H1 (cell line): Measurements from ENCODE around the gene RPS25. TPM values are rescaled to one million over a fixed set of nuclear protein-coding genes. Genes with fewer than 3 reads are reported as not detected.

Source experiments
- CTCF ChIA-PET: fragments of 300-600 bp; sonication (Branson Sonifier 250); formaldehyde crosslinking; loops from one replicate; lab custom pipeline; 2021; ENCODE audit not compliant: partially characterized antibody; lab: Charles Lee
- POLR2A ChIA-PET: fragments of 300-600 bp; sonication (Branson Sonifier 250); formaldehyde crosslinking; loops from one replicate; lab custom pipeline; 2021; ENCODE audit warnings: inconsistent platforms; ENCODE audit not compliant: partially characterized antibody; lab: Charles Lee
- DNase-seq, 2 experiments: peaks; one replicate each; pipeline versions ENCODE4 v3.0.0 to v3.0.0-alpha.2; 2010 to 2022; ENCODE audit warnings: low spot score in 2 of 2, low read depth in 1 of 2, mixed read lengths in 1 of 2
- FAIRE-seq: peaks from 2 replicates; lab custom pipeline; 2011; peaks lifted over from hg19 to GRCh38; lab: Jason Lieb, UNC
- H2AFZ ChIP-seq: 2 replicates; pipeline ENCODE4 v1.8.1; 2012; ENCODE audit warnings: low read length, inconsistent platforms
- H2AK5ac ChIP-seq: 2 replicates; pipeline ENCODE4 v1.6.1; 2013; ENCODE audit warnings: low read depth, low read length
- H2BK120ac ChIP-seq: replicated peaks from 2 replicates; pipeline ENCODE3; 2013; ENCODE audit warnings: low read depth, low read length, inconsistent platforms
- H2BK12ac ChIP-seq: 2 replicates; pipeline ENCODE4 v1.6.1; 2013; ENCODE audit warnings: low read depth, low read length
- H2BK15ac ChIP-seq: 2 replicates; pipeline ENCODE4 v1.6.1; 2013; ENCODE audit warnings: low read length
- H2BK20ac ChIP-seq: 2 replicates; pipeline ENCODE4 v1.6.1; 2013; ENCODE audit warnings: low read length
- H2BK5ac ChIP-seq: 2 replicates; pipeline ENCODE4 v1.6.1; 2013; ENCODE audit warnings: low read depth, low read length
- H3K14ac ChIP-seq: 2 replicates; pipeline ENCODE4 v1.6.1; 2013; ENCODE audit warnings: inconsistent platforms; ENCODE audit not compliant: insufficient read length
- H3K18ac ChIP-seq: 2 replicates; pipeline ENCODE4 v1.6.1; 2013; ENCODE audit warnings: low read length; ENCODE audit errors: extremely low read depth
- H3K23ac ChIP-seq: 2 replicates; pipeline ENCODE4 v1.6.1; 2013; ENCODE audit warnings: inconsistent platforms; ENCODE audit not compliant: insufficient read length
- H3K23me2 ChIP-seq: 2 replicates; pipeline ENCODE4 v1.6.1; 2013; ENCODE audit warnings: low read depth, low read length
- H3K27ac ChIP-seq: 2 replicates; pipeline ENCODE4 v1.6.1; 2011; ENCODE audit warnings: low read depth, low read length, inconsistent platforms
- H3K27me3 ChIP-seq, 4 experiments: replicated peaks in 1 of 4; 1 replicate in 1 of 4; 2 replicates in 3 of 4; pipeline versions ENCODE4 v1.6.1 to v1.8.1; 2011 to 2013; ENCODE audit warnings: low read length in 3 of 4, mild to moderate bottlenecking in 3 of 4, inconsistent platforms in 2 of 4, mixed read lengths in 2 of 4, moderate library complexity in 1 of 4; ENCODE audit not compliant: control insufficient read depth in 3 of 4, insufficient read depth in 3 of 4; ENCODE audit errors: extremely low read depth in 1 of 4
- H3K36me3 ChIP-seq, 4 experiments: 2 replicates each; pipeline versions ENCODE4 v1.6.1 to v1.8.1; 2011 to 2013; ENCODE audit warnings: mild to moderate bottlenecking in 4 of 4, low read length in 3 of 4, moderate library complexity in 2 of 4, control low read depth in 1 of 4, inconsistent platforms in 1 of 4; ENCODE audit not compliant: insufficient read depth in 4 of 4, control insufficient read depth in 2 of 4
- H3K4ac ChIP-seq: replicated peaks from 2 replicates; pipeline ENCODE3; 2013; ENCODE audit warnings: low read length, low read depth, mixed read lengths, inconsistent platforms; ENCODE audit not compliant: insufficient read length
- H3K4me1 ChIP-seq, 4 experiments: replicated peaks in 1 of 4; 1 replicate in 1 of 4; 2 replicates in 3 of 4; pipeline versions ENCODE4 v1.6.1 to v1.8.1; 2011 to 2013; ENCODE audit warnings: low read length in 3 of 4, inconsistent platforms in 2 of 4, mixed read lengths in 1 of 4; ENCODE audit not compliant: insufficient read depth in 4 of 4, control insufficient read depth in 3 of 4
- H3K4me2 ChIP-seq, 2 experiments: 2 replicates each; pipeline versions ENCODE4 v1.6.1 to v1.8.1; 2011 to 2013; ENCODE audit warnings: low read depth in 2 of 2, low read length in 2 of 2, control low read depth in 1 of 2, inconsistent platforms in 1 of 2, mild to moderate bottlenecking in 1 of 2; ENCODE audit not compliant: insufficient read depth in 1 of 2
- H3K4me3 ChIP-seq, 4 experiments: fragments of 200-600, 300-600 bp in 1 of 4; sonication (generic), shearing (Covaris generic), sonication (Bioruptor Twin) in 1 of 4; 2 replicates each; pipeline versions ENCODE4 v1.5.1 to v1.8.1; 2011 to 2016; ENCODE audit warnings: low read length in 4 of 4, low read depth in 3 of 4, control low read depth in 2 of 4, inconsistent platforms in 2 of 4, mild to moderate bottlenecking in 2 of 4, mixed read lengths in 1 of 4, moderate library complexity in 1 of 4; ENCODE audit not compliant: insufficient read depth in 2 of 4; ENCODE audit errors: extremely low read depth in 1 of 4
- H3K56ac ChIP-seq: replicated peaks from 2 replicates; pipeline ENCODE3; 2013; ENCODE audit warnings: low read depth, mild to moderate bottlenecking, mixed read lengths, low read length, inconsistent platforms; ENCODE audit not compliant: insufficient read length
- H3K79me1 ChIP-seq: 2 replicates; pipeline ENCODE4 v1.6.1; 2013; ENCODE audit warnings: low read depth, low read length, control low read depth
- H3K79me2 ChIP-seq, 2 experiments: 2 replicates each; pipeline versions ENCODE4 v1.6.1 to v1.8.1; 2012 to 2013; ENCODE audit warnings: low read length in 2 of 2, mild to moderate bottlenecking in 2 of 2, inconsistent platforms in 1 of 2; ENCODE audit not compliant: insufficient read depth in 2 of 2, control insufficient read depth in 1 of 2
- H3K9ac ChIP-seq, 4 experiments: replicated peaks in 1 of 4; 1 replicate in 1 of 4; 2 replicates in 3 of 4; pipeline versions ENCODE4 v1.6.1 to v1.8.1; 2011 to 2013; ENCODE audit warnings: low read depth in 3 of 4, low read length in 3 of 4, control low read depth in 2 of 4, mild to moderate bottlenecking in 2 of 4, moderate library complexity in 2 of 4, inconsistent platforms in 1 of 4; ENCODE audit errors: extremely low read depth in 1 of 4
- H3K9me3 ChIP-seq, 2 experiments: 2 replicates each; pipeline versions ENCODE4 v1.6.1 to v1.8.1; 2012 to 2013; ENCODE audit warnings: mild to moderate bottlenecking in 2 of 2, moderate library complexity in 2 of 2, control low read depth in 1 of 2, inconsistent platforms in 1 of 2, low read depth in 1 of 2, low read length in 1 of 2, mixed read lengths in 1 of 2; ENCODE audit not compliant: insufficient read depth in 2 of 2
- H4K20me1 ChIP-seq, 2 experiments: replicated peaks in 1 of 2; 2 replicates each; pipeline versions ENCODE3 to v1.8.1; 2011 to 2013; ENCODE audit warnings: inconsistent platforms in 2 of 2, low read length in 2 of 2, mild to moderate bottlenecking in 1 of 2; ENCODE audit not compliant: insufficient read depth in 2 of 2, control insufficient read depth in 1 of 2
- H4K5ac ChIP-seq: 2 replicates; pipeline ENCODE4 v1.6.1; 2013; ENCODE audit warnings: low read length, low read depth, mixed read lengths, inconsistent platforms; ENCODE audit not compliant: insufficient read length
- H4K8ac ChIP-seq: 2 replicates; pipeline ENCODE4 v1.8.0; 2013; ENCODE audit warnings: mild to moderate bottlenecking, moderate library complexity, low read length, inconsistent platforms; ENCODE audit not compliant: insufficient read depth; ENCODE audit errors: extremely low read depth
- H4K91ac ChIP-seq: replicated peaks from 2 replicates; pipeline ENCODE3; 2013; ENCODE audit warnings: low read length, mixed read lengths, inconsistent platforms; ENCODE audit not compliant: insufficient read length
- ATF3 ChIP-seq: IDR thresholded peaks from 2 replicates; pipeline ENCODE4 v1.6.1; 2011; ENCODE audit warnings: low read depth, mild to moderate bottlenecking, low read length; ENCODE audit not compliant: insufficient read depth
- CHD2 ChIP-seq: IDR thresholded peaks from 2 replicates; pipeline ENCODE4 v1.6.1; 2012; ENCODE audit warnings: low read length, improper control_type of control experiment
- CREB1 ChIP-seq: IDR thresholded peaks from 2 replicates; pipeline ENCODE4 v1.6.1; 2012; ENCODE audit warnings: inconsistent platforms
- FOSL1 ChIP-seq: IDR thresholded peaks from 2 replicates; pipeline ENCODE4 v1.6.1; 2011; ENCODE audit warnings: mild to moderate bottlenecking, low read depth, low read length, moderate library complexity; ENCODE audit not compliant: insufficient read depth
- NRF1 ChIP-seq: IDR thresholded peaks from 2 replicates; pipeline ENCODE4 v1.6.1; 2011; ENCODE audit warnings: mild to moderate bottlenecking, low read depth, low read length, improper control_type of control experiment
- RXRA ChIP-seq: IDR thresholded peaks from 2 replicates; pipeline ENCODE4 v1.6.1; 2011; ENCODE audit warnings: low read depth, mild to moderate bottlenecking, low read length, moderate library complexity; ENCODE audit not compliant: insufficient read depth
- SP2 ChIP-seq: IDR thresholded peaks from 2 replicates; pipeline ENCODE4 v1.6.1; 2012; ENCODE audit warnings: mild to moderate bottlenecking, low read length, inconsistent platforms
- ZNF274 ChIP-seq: IDR thresholded peaks from 2 replicates; pipeline ENCODE4 v1.7.0; 2012; ENCODE audit warnings: low read length, borderline replicate concordance; ENCODE audit errors: extremely low read depth
- WGBS, 2 experiments: shearing (Covaris generic) in 1 of 2; methylation state at CpG; one replicate each; pipeline versions ENCODE4 v1.1.6 to v1.1.7; 2013 to 2015; ENCODE audit warnings: low lambda C conversion rate in 2 of 2, mixed read lengths in 2 of 2, inconsistent platforms in 1 of 2, low coverage in 1 of 2, missing lambda C conversion rate in 1 of 2; ENCODE audit not compliant: insufficient replicate concordance in 2 of 2, insufficient coverage in 1 of 2, insufficient read length in 1 of 2; ENCODE audit errors: extremely low coverage in 1 of 2, missing lambda C conversion rate in 1 of 2; 5-methylcytosine and 5-hydroxymethylcytosine counted together
- polyA plus RNA-seq, 7 experiments: library from polyadenylated mRNA; depleted of rRNA in 3 of 7; stranded (reverse) in 5 of 7; unstranded in 2 of 7; fragments of >200 nt in 5 of 7; fragments of 200-250 nt in 2 of 7; gene quantifications; 1 replicate in 5 of 7; 2 replicates in 1 of 7; 4 replicates in 1 of 7; pipeline versions ENCODE4 v1.2.1 to v1.2.3, GENCODE V29; 2011 to 2013; ENCODE audit warnings: missing spikeins in 2 of 7, mixed read lengths in 2 of 7
- total RNA-seq: library from RNA; stranded (reverse); fragmentation: NEBNext Ultra II Directional; extraction: Animal tissue kit (Norgen Biotek cat#: 25700); gene quantifications from 2 replicates; pipeline ENCODE4 v1.2.1, GENCODE V29; 2021
- TF ChIP-seq, protein P1 (sequence below), 3 experiments: IDR thresholded peaks; 1 replicate in 2 of 3; 2 replicates in 1 of 3; pipeline versions ENCODE4 v1.5.1 to v1.6.1; 2011; ENCODE audit warnings: low read length in 3 of 3, mild to moderate bottlenecking in 3 of 3, inconsistent platforms in 2 of 3, low read depth in 1 of 3, moderate library complexity in 1 of 3; ENCODE audit not compliant: insufficient read depth in 1 of 3; ENCODE audit errors: control extremely low read depth in 1 of 3

Gene RPS25
- total and polyA plus RNA-seq, 2 of the 8 experiments (the other 6 are each of a cell fraction or from before 2014, with no cell fraction given), result 1,525 to 1,643 TPM

GRCh38 chr11:119044708-119045107 lies 26.6 kb upstream of the RPS25 start:
- Histone ChIP-seq H3K18ac (no peak overlapping the region), H3K36me3 (peaks cover 30 to 45% (median 40%) of the 10 kb centered on the region in 4 experiments; a peak in 7 of 8 replicates), H3K27ac (no peak overlapping the region)

More at GRCh38 chr11:119044708-119045107, 26.6 kb upstream of the RPS25 start:
- Histone ChIP-seq H2BK120ac (no peak overlapping the region), H3K9me3 (no peaks in the 10 kb centered on the region), H3K4me3 (no peak overlapping the region), H3K79me2 (no peaks in the 10 kb centered on the region), H2BK15ac (no peak overlapping the region), H2BK5ac (no peak overlapping the region), H3K27me3 (no peaks in the 10 kb centered on the region), H4K20me1 (peaks cover 0 to 13% of the 10 kb centered on the region in 2 experiments), H2AK5ac (no peak overlapping the region), H3K56ac (no peak overlapping the region), H3K4ac (no peak overlapping the region), H2AFZ (no peak overlapping the region), H3K4me1 (peaks cover 0 to 3% (median 1%) of the 10 kb centered on the region in 4 experiments; a peak in 3 of 7 replicates), H3K23me2 (no peaks in the 10 kb centered on the region), H3K79me1 (no peaks in the 10 kb centered on the region), H2BK12ac (no peak overlapping the region), H3K14ac (no peak overlapping the region), H4K8ac (no peak overlapping the region), H2BK20ac (no peak overlapping the region), H3K9ac (no peak overlapping the region; a peak in 1 of 7 replicates), H4K5ac (no peak overlapping the region), H3K4me2 (no peak overlapping the region), H3K23ac (no peak overlapping the region), H4K91ac (no peak overlapping the region)
- 84% methylated on average over 5 of the region's 6 CpGs; no CpG with 5 or more reads in 1 of the 2 experiments for WGBS, 2 experiments
- FAIRE-seq, result no peak
- DNase-seq, result no peak
- TF ChIP-seq, protein P1, sequence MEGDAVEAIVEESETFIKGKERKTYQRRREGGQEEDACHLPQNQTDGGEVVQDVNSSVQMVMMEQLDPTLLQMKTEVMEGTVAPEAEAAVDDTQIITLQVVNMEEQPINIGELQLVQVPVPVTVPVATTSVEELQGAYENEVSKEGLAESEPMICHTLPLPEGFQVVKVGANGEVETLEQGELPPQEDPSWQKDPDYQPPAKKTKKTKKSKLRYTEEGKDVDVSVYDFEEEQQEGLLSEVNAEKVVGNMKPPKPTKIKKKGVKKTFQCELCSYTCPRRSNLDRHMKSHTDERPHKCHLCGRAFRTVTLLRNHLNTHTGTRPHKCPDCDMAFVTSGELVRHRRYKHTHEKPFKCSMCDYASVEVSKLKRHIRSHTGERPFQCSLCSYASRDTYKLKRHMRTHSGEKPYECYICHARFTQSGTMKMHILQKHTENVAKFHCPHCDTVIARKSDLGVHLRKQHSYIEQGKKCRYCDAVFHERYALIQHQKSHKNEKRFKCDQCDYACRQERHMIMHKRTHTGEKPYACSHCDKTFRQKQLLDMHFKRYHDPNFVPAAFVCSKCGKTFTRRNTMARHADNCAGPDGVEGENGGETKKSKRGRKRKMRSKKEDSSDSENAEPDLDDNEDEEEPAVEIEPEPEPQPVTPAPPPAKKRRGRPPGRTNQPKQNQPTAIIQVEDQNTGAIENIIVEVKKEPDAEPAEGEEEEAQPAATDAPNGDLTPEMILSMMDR (IDR thresholded peaks at IDR 0.05; ENCODE audit: control extremely low read depth in 1 of 3, insufficient read depth in 1 of 3, low read depth in 1 of 3, low read length in 3 of 3), result peak; percentile 38 to 63 (median 38)
- TF ChIP-seq ZNF274 (no peak), RXRA (no peak), NRF1 (no peak), CREB1 (0 out of 2 replicates have a peak, but pooled peaks have one; percentile 9), CHD2 (no peak), SP2 (no peak), ATF3 (no peak), FOSL1 (no peak)
- ChIA-PET POLR2A (interaction anchor here (1.0 to 5.7 kb wide), 6 partner anchors 10 to 48 kb away, joined by 3 to 45 read pairs (median 4); partner anchors contain the start of genes HYOU1, RPS25 and TRAPPC4), CTCF (interaction anchor here (0.6 to 2.4 kb wide), 10 partner anchors 9 to 41 kb away, joined by 3 to 8 read pairs (median 4); no protein-coding TSS in a partner anchor)
